NCI-H526 treated with DMSO at 0.1 percent for 48 hours (cell line): Measurements from ENCODE around the gene CIP2A.

ENCODE experiments used
- DNase-seq: peaks from one replicate; lab custom pipeline; 2025; lab: John Stamatoyannopoulos, UW

Gene CIP2A

GRCh38 chr3:108510496-108510895 is 78.7 kb downstream of the CIP2A start, which contains the start of gene MYH15:
Gene MYH15 (minus strand): TSS chr3:108510596. CDS start chr3:108510530, 66 bp downstream.
- no peak for DNase-seq

- DNase-seq = no peak
Observed at GRCh38 chr3:108509871-108510270, 79.4 kb downstream of the CIP2A start.

GRCh38 chr3:108509263-108509662 is 80.0 kb downstream of the CIP2A start:
- DNase-seq = no peak

- no peak for DNase-seq
Observed at GRCh38 chr3:108507902-108508301, 81.3 kb downstream of the CIP2A start.

GRCh38 chr3:108505811-108506210 is 83.4 kb downstream of the CIP2A start:
- no peak for DNase-seq

- no peak for DNase-seq
Observed at GRCh38 chr3:108503722-108504121, 85.5 kb downstream of the CIP2A start.

- DNase-seq = no peak
Observed at GRCh38 chr3:108501535-108501934, 87.7 kb downstream of the CIP2A start.

- DNase-seq = no peak
Observed at GRCh38 chr3:108500728-108501127, 88.5 kb downstream of the CIP2A start.
